Adrenal gland (tissue), 19 donors: ENCODE measurements around the gene MAPKAP1. TPM values are rescaled to one million over a fixed set of nuclear protein-coding genes. Genes with fewer than 3 reads are reported as not detected.

Experiments
- DNase-seq, 7 donors: peaks; one replicate each; pipeline ENCODE4 v3.0.0-alpha.2; 2019 to 2020
- H3K27ac ChIP-seq, 5 donors: fragments of 200-600 bp; sonication (generic) in 4 of 5; 1 replicate in 3 of 5; 2 replicates in 2 of 5; pipeline versions ENCODE4 v1.5.1 to v1.8.0; 2016 to 2020; ENCODE audit warnings: mild to moderate bottlenecking in 1 of 5
- H3K27me3 ChIP-seq: fragments of 200-600 bp; 2 replicates; pipeline ENCODE4 v1.8.0; 2021
- H3K36me3 ChIP-seq, 2 donors: fragments of 200-600 bp; replicated peaks in 1 of 2; 1 replicate in 1 of 2; 2 replicates in 1 of 2; pipeline versions ENCODE4 v1.5.1 to v1.8.0; 2018 to 2022
- H3K4me1 ChIP-seq, 2 donors: fragments of 200-600 bp; replicated peaks in 1 of 2; 1 replicate in 1 of 2; 2 replicates in 1 of 2; pipeline versions ENCODE4 v1.5.1 to v1.8.0; 2018 to 2021
- H3K4me3 ChIP-seq, 4 donors: fragments of 200-600 bp; sonication (generic) in 3 of 4; one replicate each; pipeline ENCODE4 v1.5.1; 2016 to 2018
- H3K9me3 ChIP-seq, 3 donors: fragments of 200-600 bp; sonication (generic) in 1 of 3; replicated peaks in 1 of 3; 1 replicate in 2 of 3; 2 replicates in 1 of 3; pipeline versions ENCODE4 v1.5.1 to v1.8.0; 2016 to 2021
- POLR2A ChIP-seq, 2 donors: fragments of 450-650 bp; IDR thresholded peaks; one replicate each; pipeline ENCODE4 v1.6.1; 2017; ENCODE audit warnings: antibody characterized with exemption in 2 of 2, mild to moderate bottlenecking in 2 of 2, moderate library complexity in 1 of 2
- WGBS, 4 donors: extraction: QIAGEN DNeasy Blood & Tissue Kit in 2 of 4; methylation state at CpG; one replicate each; pipeline versions ENCODE4 v1.1.5 to v1.1.7; 2013 to 2017; 5-methylcytosine and 5-hydroxymethylcytosine counted together
- intact Hi-C, 2 donors: fragments of 100-400 bp; cut with DNase I; formaldehyde crosslinking; loops; one replicate each; pipeline versions ENCODE4 v1.14.1 to v1.15.0; 2022 to 2023
- long read RNA-seq, 10 donors: library from polyadenylated mRNA in 3 of 10; unstranded in 2 of 10; stranded (forward) in 1 of 10; transcript quantifications; one replicate each; pipeline ENCODE4 v2.0.0 and lab custom pipeline, GENCODE V29; 2021 to 2026
- polyA plus RNA-seq, 3 donors: library from polyadenylated mRNA; stranded (reverse); fragments of 200-250 nt in 2 of 3; fragments of 350-450 nt in 1 of 3; fragmentation: Illumina TruSeq in 1 of 3; extraction: RNeasy Lipid Tissue Mini Kit (QIAGEN cat#74804) in 1 of 3; gene quantifications; one replicate each; pipeline ENCODE4 v1.2.3, GENCODE V29; 2013 to 2014
- total RNA-seq, 9 donors: library from RNA; depleted of rRNA in 4 of 9; stranded (reverse); fragments of >200 nt in 4 of 9; fragments of 120-200 nt in 1 of 9; fragmentation: NEBNext Ultra II Directional in 1 of 9; extraction: Animal tissue kit (Norgen Biotek cat#: 25700) in 1 of 9; gene quantifications; one replicate each; pipeline versions ENCODE4 v1.1.0 to v1.2.4, GENCODE V29; 2013 to 2023
- TF ChIP-seq, protein P1 (sequence below), 6 experiments: fragments of 450-650 bp in 4 of 6; fragments of 200-600 bp in 2 of 6; sonication (generic) in 1 of 6; IDR thresholded peaks; 1 replicate in 5 of 6; 2 replicates in 1 of 6; pipeline versions ENCODE4 v1.5.1 to v1.8.0; 2016 to 2021; ENCODE audit warnings: antibody characterized with exemption in 6 of 6, mild to moderate bottlenecking in 2 of 6, moderate library complexity in 1 of 6
- donor health status: healthy with polysubstance abuse.
- donor health status: Bipolar disorder and iron deficiency.
- donor health status: DM: yes; HTN: yes; CAD: no.
- donor health status: DM: no; HTN: no; CAD: no.
- donor health status: DM: no; HTN: no; CAD: no.
- donor health status: DM: yes; HTN: yes; CAD: no.

Gene MAPKAP1
- total RNA-seq (100 to 1,000 TPM in 5 of 9 donors, 10 to 100 TPM in 4; 72.2 to 156 (median 111) TPM), polyA plus RNA-seq (10 to 100 TPM; 73.8 to 94.2 (median 86.2) TPM)
- long read RNA-seq, donor 1, partial matches to known transcripts: 0 of 8 reads
- long read RNA-seq, donor 1, other reads (novel, unspliced or antisense): 0 of 8 reads
- long read RNA-seq, donor 2, partial matches to known transcripts: 15 of 18 reads
- long read RNA-seq, donor 2, other reads (novel, unspliced or antisense): 0 of 18 reads
- long read RNA-seq, donor 3, transcript MAPKAP1-201 (12 exons, 3,395 nt): major isoform, 5 of 22 reads
- long read RNA-seq, donor 3, partial matches to known transcripts: 10 of 22 reads
- long read RNA-seq, donor 3, other reads (novel, unspliced or antisense): 0 of 22 reads
- long read RNA-seq, donor 4, partial matches to known transcripts: 30 of 45 reads
- long read RNA-seq, donor 4, other reads (novel, unspliced or antisense): 14 of 45 reads
- long read RNA-seq, donor 5, transcript MAPKAP1-202 (11 exons, 3,256 nt): minor isoform, 25 of 186 reads
- long read RNA-seq, donor 5, transcript MAPKAP1-201 (12 exons, 3,395 nt): major isoform, 81 of 186 reads
- long read RNA-seq, donor 5, transcript MAPKAP1-208 (10 exons, 2,977 nt): minor isoform, 10 of 186 reads
- long read RNA-seq, donor 5, transcript MAPKAP1-205 (11 exons, 3,045 nt): minor isoform, 7 of 186 reads
- long read RNA-seq, donor 5, partial matches to known transcripts: 29 of 186 reads
- long read RNA-seq, donor 5, other reads (novel, unspliced or antisense): 26 of 186 reads
- long read RNA-seq, donor 6, partial matches to known transcripts: 12 of 23 reads
- long read RNA-seq, donor 6, other reads (novel, unspliced or antisense): 11 of 23 reads
- long read RNA-seq, donor 7, partial matches to known transcripts: 0 of 4 reads
- long read RNA-seq, donor 7, other reads (novel, unspliced or antisense): 0 of 4 reads
- long read RNA-seq, donor 8, transcript MAPKAP1-202 (11 exons, 3,256 nt): major isoform, 8 of 39 reads
- long read RNA-seq, donor 8, transcript MAPKAP1-201 (12 exons, 3,395 nt): minor isoform, 6 of 39 reads
- long read RNA-seq, donor 8, partial matches to known transcripts: 18 of 39 reads
- long read RNA-seq, donor 8, other reads (novel, unspliced or antisense): 0 of 39 reads
- long read RNA-seq, donor 9, transcript MAPKAP1-202 (11 exons, 3,256 nt): major isoform, 6 of 14 reads
- long read RNA-seq, donor 9, transcript MAPKAP1-201 (12 exons, 3,395 nt): minor isoform, 5 of 14 reads
- long read RNA-seq, donor 9, partial matches to known transcripts: 0 of 14 reads
- long read RNA-seq, donor 9, other reads (novel, unspliced or antisense): 0 of 14 reads
- long read RNA-seq, donor 10, partial matches to known transcripts: 0 of 8 reads
- long read RNA-seq, donor 10, other reads (novel, unspliced or antisense): 0 of 8 reads

DNA sequence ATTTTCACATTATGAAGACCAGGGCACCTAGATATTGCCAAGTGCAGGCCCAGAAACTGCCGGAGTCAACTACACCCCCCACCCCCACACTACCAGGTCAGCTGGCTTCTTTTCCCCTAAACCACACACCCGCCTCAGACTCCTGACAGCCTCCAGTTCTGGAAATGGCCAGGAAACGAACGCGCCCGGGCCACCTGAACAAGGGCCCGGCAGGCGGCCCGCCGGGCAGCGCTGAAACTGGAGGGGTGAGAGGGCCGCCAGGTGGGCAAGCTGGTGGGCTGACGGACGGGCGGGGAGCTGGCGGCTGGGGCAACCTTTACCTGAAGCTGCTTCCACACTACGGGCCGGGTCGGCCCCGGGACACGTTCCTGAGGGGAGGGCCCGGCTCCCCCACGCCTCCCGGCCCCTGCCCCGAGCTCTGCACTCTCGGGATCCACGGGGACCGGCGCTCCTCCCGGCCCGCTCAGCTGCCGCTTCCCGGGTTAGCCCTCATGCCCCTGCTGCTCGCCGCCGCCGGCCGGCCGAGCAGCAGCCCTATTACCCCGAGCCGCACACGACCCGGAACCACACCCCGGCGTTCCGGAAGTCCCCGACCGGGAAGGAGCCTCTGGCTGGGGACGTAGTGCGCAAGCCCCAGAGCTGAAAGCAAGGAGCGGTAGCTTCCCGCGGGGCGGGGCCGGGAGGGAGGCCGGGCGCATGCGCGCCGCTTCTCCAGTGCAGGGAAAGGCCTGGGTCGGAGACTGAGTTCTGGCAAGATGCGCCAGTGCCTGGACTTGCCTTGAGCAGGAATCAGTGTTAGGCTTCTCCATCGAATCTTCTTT, at the start of gene MAPKAP1:
Gene MAPKAP1, minus strand, starts transcription at position 558 of the 821 bp plus-strand sequence. CDS start 34,634 bp downstream, outside the sequence.
- intact Hi-C loops: no loop called here
- H3K9me3 ChIP-seq: no peaks in the 10 kb centered on the region
- DNase-seq: peak; percentile 96 to 98 (median 97)

DNA sequence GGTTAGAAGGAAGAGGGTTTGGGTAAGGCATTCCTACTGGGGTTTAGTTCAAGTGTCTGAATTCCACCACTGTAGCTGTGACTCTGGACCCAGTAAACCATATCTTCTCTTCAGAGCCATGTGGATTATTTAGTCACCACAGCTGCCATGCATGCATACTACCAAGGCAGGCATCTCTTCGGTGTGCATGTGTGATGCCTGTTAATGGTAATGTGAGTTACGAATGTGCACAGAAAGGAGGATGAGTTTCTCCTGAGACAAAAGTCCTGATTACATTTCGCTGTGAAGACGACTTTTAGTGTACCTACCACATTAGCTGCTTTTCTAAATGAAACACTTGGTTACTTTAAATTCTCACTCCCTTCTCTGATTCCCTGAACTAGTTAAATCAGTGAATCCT, 49.5 kb upstream of the MAPKAP1 start:
- TF ChIP-seq, protein P1, sequence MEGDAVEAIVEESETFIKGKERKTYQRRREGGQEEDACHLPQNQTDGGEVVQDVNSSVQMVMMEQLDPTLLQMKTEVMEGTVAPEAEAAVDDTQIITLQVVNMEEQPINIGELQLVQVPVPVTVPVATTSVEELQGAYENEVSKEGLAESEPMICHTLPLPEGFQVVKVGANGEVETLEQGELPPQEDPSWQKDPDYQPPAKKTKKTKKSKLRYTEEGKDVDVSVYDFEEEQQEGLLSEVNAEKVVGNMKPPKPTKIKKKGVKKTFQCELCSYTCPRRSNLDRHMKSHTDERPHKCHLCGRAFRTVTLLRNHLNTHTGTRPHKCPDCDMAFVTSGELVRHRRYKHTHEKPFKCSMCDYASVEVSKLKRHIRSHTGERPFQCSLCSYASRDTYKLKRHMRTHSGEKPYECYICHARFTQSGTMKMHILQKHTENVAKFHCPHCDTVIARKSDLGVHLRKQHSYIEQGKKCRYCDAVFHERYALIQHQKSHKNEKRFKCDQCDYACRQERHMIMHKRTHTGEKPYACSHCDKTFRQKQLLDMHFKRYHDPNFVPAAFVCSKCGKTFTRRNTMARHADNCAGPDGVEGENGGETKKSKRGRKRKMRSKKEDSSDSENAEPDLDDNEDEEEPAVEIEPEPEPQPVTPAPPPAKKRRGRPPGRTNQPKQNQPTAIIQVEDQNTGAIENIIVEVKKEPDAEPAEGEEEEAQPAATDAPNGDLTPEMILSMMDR (IDR thresholded peaks at IDR 0.05): no peak
- no peak for TF ChIP-seq POLR2A (IDR thresholded peaks at IDR 0.05)
- H3K27me3 ChIP-seq: no peaks in the 10 kb centered on the region
- H3K4me3 ChIP-seq: no peak overlapping the region
- H3K36me3 ChIP-seq: no peaks in the 10 kb centered on the region
- no peaks in the 10 kb centered on the region for H3K9me3 ChIP-seq
- no peak for DNase-seq
- H3K4me1 ChIP-seq: peaks cover 19 to 96% of the 10 kb centered on the region in 2 donors
- no peak overlapping the region for H3K27ac ChIP-seq
- intact Hi-C loops: loop anchor here in 1 of 2 donors (5.0 kb wide), 1 partner anchor 136 kb away; no protein-coding TSS in a partner anchor
- 91 to 98% (median 93%) methylated on average over 4 of the region's 4 CpGs for WGBS, 4 donors

More for the DNA sequence above, at the start of gene MAPKAP1:
- Histone ChIP-seq H3K4me1 (peaks cover 7 to 26% of the 10 kb centered on the region in 2 donors), H3K4me3 (peak within 1 kb of the TSS; percentile 33 to 96 (median 72)), H3K36me3 (no peaks in the 10 kb centered on the region), H3K27me3 (no peaks in the 10 kb centered on the region), H3K27ac (peak within 1 kb of the TSS; percentile 33 to 90 (median 73))
- peak; percentile 65 to 83 for TF ChIP-seq POLR2A (IDR thresholded peaks at IDR 0.05)
- TF ChIP-seq, protein P1 (IDR thresholded peaks at IDR 0.05): no peak
- 0% methylated on average over 2 to 63 of the region's 63 CpGs for WGBS, 4 donors

DNA sequence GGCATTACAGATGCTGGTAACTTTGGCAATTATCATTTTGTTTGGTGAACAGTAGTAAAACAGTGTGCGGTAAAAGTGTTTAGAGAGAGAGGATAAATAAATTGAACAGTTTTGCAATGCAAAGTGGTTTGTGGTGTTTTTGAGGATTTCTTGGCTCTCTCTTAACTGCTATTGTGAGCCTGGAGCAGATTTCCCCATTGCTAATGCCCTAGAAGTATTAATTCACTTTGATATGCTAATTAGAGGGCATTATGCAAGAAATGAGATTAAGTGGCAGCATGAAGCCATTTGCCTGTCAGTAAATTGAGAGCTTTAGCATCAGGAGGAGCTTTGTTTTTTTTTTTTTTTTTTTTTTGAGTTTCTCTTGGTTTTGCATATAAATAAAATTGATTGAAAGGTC, 48.3 kb upstream of the MAPKAP1 start:
- Histone ChIP-seq H3K27me3 (no peaks in the 10 kb centered on the region), H3K4me1 (peaks cover 30 to 97% of the 10 kb centered on the region in 2 donors)
- intact Hi-C loops: loop anchor here in 1 of 2 donors (5.0 kb wide), 1 partner anchor 137 kb away; no protein-coding TSS in a partner anchor

More for the DNA sequence above, 48.3 kb upstream of the MAPKAP1 start:
- Histone ChIP-seq H3K4me3 (no peak overlapping the region), H3K36me3 (no peaks in the 10 kb centered on the region), H3K27ac (no peak overlapping the region), H3K9me3 (no peaks in the 10 kb centered on the region)
- DNase-seq: no peak
- no peak for TF ChIP-seq POLR2A (IDR thresholded peaks at IDR 0.05)
- TF ChIP-seq, protein P1 (IDR thresholded peaks at IDR 0.05): no peak
- 73 to 85% (median 81%) methylated on average over 1 of the region's 1 CpG for WGBS, 4 donors
